Tibial artery (tissue), 4 donors: ENCODE measurements around the gene EGFL7.

Source experiments
- DNase-seq, 2 donors: peaks; one replicate each; pipeline ENCODE4 v3.0.0-alpha.2; 2019
- H3K27ac ChIP-seq, 2 donors: fragments of 200-600 bp; sonication (generic) in 1 of 2; 1 replicate in 1 of 2; 2 replicates in 1 of 2; pipeline ENCODE4 v1.5.1; 2018 to 2019; ENCODE audit warnings: mild to moderate bottlenecking in 1 of 2
- H3K27me3 ChIP-seq, 2 donors: fragments of 200-600 bp; sonication (generic) in 1 of 2; one replicate each; pipeline versions ENCODE4 v1.5.1 to v1.6.0; 2016 to 2019
- H3K36me3 ChIP-seq, 3 donors: fragments of 200-600 bp; sonication (generic) in 2 of 3; one replicate each; pipeline ENCODE4 v1.5.1; 2016 to 2019; ENCODE audit warnings: mild to moderate bottlenecking in 2 of 3
- H3K4me1 ChIP-seq, 4 donors: fragments of 200-600 bp; sonication (generic) in 2 of 4; 1 replicate in 3 of 4; 2 replicates in 1 of 4; pipeline ENCODE4 v1.5.1; 2016 to 2019
- H3K4me3 ChIP-seq, 2 donors: fragments of 200-600 bp; sonication (generic) in 1 of 2; 1 replicate in 1 of 2; 2 replicates in 1 of 2; pipeline ENCODE4 v1.5.1; 2018 to 2019; ENCODE audit warnings: mild to moderate bottlenecking in 2 of 2
- H3K9me3 ChIP-seq, 3 donors: fragments of 200-600 bp; sonication (generic) in 1 of 3; one replicate each; pipeline ENCODE4 v1.5.1; 2016 to 2019
- intact Hi-C: fragments of 100-400 bp; cut with DNase I; formaldehyde crosslinking; loops from one replicate; pipeline ENCODE4 v1.15.0; 2023; ENCODE audit warnings: low total_unique reads
- TF ChIP-seq, protein P1 (sequence below), 2 experiments: fragments of 200-600 bp in 1 of 2; fragments of 450-650 bp in 1 of 2; IDR thresholded peaks; one replicate each; pipeline ENCODE4 v1.5.1; 2017 to 2019; ENCODE audit warnings: antibody characterized with exemption in 2 of 2, mild to moderate bottlenecking in 1 of 2, moderate library complexity in 1 of 2

The EGFL7 gene

DNA sequence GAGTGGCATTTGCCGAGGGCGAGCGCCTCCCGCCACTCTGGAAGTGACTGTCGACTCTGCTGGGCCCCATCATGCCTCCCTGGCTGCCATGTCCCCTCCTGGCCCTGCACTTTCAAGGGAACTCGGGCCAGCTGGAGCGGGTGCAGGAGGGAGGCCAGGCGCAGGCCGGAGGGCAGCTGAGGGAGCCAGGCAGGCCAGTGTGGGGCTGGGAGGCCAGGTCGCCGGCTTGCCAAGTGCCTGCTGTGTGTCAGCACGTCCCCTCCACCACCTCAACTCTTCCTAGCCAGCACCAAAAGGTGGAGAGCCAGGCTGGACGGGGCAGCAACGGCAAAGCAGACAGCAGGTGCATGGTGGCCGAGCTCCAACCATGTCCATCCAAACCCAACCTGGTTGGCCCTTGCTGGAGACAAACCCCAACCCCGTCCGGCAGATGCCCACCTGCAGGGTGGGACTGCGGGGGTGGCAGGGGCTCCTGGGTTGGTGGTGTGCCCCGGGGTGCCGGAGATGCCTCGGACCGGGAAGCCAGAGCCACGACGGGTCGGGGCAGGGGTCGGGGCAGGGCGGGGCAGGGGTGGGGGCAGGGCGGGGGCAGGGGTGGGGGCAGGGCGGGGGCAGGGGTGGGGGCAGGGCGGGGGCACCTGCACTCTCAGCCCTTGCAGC lies 36.5 kb upstream of the EGFL7 start:
- Histone ChIP-seq H3K4me3 (no peak overlapping the region), H3K9me3 (no peaks in the 10 kb centered on the region), H3K27me3 (no peaks in the 10 kb centered on the region), H3K36me3 (no peaks in the 10 kb centered on the region), H3K4me1 (peaks cover 5 to 53% (median 43%) of the 10 kb centered on the region in 4 donors), H3K27ac (peak overlapping the region; percentile 42 to 77)
- peak in 1 of 2 donors; percentile 88 for DNase-seq
- TF ChIP-seq, protein P1, sequence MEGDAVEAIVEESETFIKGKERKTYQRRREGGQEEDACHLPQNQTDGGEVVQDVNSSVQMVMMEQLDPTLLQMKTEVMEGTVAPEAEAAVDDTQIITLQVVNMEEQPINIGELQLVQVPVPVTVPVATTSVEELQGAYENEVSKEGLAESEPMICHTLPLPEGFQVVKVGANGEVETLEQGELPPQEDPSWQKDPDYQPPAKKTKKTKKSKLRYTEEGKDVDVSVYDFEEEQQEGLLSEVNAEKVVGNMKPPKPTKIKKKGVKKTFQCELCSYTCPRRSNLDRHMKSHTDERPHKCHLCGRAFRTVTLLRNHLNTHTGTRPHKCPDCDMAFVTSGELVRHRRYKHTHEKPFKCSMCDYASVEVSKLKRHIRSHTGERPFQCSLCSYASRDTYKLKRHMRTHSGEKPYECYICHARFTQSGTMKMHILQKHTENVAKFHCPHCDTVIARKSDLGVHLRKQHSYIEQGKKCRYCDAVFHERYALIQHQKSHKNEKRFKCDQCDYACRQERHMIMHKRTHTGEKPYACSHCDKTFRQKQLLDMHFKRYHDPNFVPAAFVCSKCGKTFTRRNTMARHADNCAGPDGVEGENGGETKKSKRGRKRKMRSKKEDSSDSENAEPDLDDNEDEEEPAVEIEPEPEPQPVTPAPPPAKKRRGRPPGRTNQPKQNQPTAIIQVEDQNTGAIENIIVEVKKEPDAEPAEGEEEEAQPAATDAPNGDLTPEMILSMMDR (IDR thresholded peaks at IDR 0.05) = no peak
- intact Hi-C loops = loop anchor here (10.0 kb wide), 1 partner anchor 51 kb away; no protein-coding TSS in a partner anchor

DNA sequence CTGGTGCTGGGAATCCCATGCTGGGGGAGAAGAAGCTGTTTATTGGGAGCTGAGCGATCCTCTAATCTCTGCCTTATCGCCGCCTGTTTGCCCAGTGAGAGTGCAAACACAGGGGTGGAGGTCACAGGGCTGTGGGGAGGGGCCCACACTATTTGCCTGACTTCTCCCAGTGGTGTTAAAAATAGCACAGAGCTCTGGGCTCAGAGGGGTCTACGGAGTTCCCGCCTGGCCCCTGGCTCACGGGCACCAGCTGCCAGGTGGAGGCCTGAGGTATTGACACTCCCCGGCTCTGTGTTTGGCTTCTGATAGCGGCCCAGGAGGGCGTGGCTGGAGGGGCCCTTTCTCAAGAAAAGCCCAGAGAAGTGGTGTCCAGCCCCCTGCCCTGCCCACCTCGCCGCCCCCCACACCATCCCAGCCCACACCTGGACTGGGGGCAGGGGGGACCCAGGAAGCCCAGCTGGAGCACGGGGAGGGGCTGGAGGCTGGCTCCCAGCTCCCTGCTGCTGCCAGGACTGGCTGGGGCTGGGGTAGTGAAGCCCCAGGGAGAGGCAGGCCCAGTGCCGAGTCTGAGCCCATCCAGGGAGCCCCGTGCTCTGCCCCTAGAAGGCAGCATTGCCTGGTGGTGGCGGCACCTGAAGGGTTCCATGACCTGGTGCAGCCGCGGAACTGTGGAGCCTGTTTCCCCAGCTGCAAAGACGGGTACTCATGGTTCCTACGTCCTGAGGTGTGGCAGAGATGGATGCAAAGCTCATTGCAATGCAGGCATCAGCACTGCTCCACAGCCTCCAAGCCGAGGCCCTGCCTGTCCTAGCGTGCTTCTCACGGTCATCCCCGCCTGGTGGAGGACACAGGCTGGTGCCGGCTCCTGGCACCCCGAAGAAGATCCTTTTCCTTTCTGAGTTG lies 35.7 kb upstream of the EGFL7 start:
- peak overlapping the region; percentile 42 to 77 for H3K27ac ChIP-seq
- peaks cover 5 to 53% (median 43%) of the 10 kb centered on the region in 4 donors for H3K4me1 ChIP-seq
- H3K27me3 ChIP-seq = peaks cover 0 to 4% of the 10 kb centered on the region in 2 donors
- H3K4me3 ChIP-seq = no peak overlapping the region
- DNase-seq = no peak
- H3K36me3 ChIP-seq = no peaks in the 10 kb centered on the region
- TF ChIP-seq, protein P1 (IDR thresholded peaks at IDR 0.05) = no peak
- intact Hi-C loops = loop anchor here (10.0 kb wide), 1 partner anchor 52 kb away; no protein-coding TSS in a partner anchor
- no peaks in the 10 kb centered on the region for H3K9me3 ChIP-seq

DNA sequence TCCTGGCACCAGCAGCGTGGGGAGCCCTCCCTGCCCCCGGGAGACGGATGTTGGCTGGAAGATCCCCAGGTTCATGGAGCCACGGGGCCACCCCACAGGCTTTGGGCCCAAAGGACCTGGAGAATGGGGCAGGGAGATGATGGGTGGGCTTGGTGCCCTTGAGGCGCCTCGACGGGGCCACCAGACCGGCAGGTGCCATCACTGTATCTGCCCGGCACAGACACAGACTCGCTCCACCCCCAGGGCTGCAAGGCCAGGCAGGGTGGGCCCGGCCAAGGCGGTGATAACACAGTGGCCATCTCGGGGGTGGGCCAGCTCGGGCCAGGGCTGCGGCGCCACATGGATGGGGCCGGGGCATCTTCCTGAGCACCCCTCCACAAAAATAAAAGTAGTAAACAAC lies 35.0 kb upstream of the EGFL7 start:
- Histone ChIP-seq H3K9me3 (no peaks in the 10 kb centered on the region), H3K27me3 (peaks cover 0 to 10% of the 10 kb centered on the region in 2 donors), H3K27ac (no peak overlapping the region), H3K36me3 (no peaks in the 10 kb centered on the region), H3K4me1 (peaks cover 5 to 53% (median 43%) of the 10 kb centered on the region in 4 donors), H3K4me3 (no peak overlapping the region)
- intact Hi-C loops = loop anchor here (10.0 kb wide), 1 partner anchor 53 kb away; no protein-coding TSS in a partner anchor
- TF ChIP-seq, protein P1 (IDR thresholded peaks at IDR 0.05) = no peak
- DNase-seq = no peak

DNA sequence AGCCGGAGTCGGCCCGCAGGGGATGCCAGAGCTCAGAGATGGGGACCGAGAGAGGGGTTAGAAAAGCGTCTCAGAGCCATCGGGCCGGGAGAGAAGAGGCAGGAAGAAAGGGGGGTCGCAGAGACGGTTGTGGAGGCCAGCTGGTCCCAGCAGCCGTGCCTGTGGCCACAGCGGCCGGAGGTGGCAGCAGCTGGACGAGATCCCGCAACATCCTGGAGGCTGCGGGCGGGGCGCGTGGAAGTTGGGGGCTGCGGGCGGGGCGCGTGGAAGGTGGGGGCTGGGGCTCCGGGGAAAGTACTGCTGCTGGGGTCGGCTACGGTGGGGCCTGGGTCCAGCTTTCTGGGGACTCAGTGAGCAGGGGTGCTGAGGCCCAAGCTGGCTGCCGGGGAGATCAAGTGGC lies 34.4 kb upstream of the EGFL7 start:
- Histone ChIP-seq H3K9me3 (no peaks in the 10 kb centered on the region), H3K36me3 (no peaks in the 10 kb centered on the region), H3K27me3 (peaks cover 0 to 12% of the 10 kb centered on the region in 2 donors), H3K4me1 (peaks cover 5 to 53% (median 43%) of the 10 kb centered on the region in 4 donors), H3K27ac (no peak overlapping the region), H3K4me3 (no peak overlapping the region)
- intact Hi-C loops = loop anchor here (10.0 kb wide), 1 partner anchor 53 kb away; no protein-coding TSS in a partner anchor
- no peak for DNase-seq
- TF ChIP-seq, protein P1 (IDR thresholded peaks at IDR 0.05) = no peak

DNA sequence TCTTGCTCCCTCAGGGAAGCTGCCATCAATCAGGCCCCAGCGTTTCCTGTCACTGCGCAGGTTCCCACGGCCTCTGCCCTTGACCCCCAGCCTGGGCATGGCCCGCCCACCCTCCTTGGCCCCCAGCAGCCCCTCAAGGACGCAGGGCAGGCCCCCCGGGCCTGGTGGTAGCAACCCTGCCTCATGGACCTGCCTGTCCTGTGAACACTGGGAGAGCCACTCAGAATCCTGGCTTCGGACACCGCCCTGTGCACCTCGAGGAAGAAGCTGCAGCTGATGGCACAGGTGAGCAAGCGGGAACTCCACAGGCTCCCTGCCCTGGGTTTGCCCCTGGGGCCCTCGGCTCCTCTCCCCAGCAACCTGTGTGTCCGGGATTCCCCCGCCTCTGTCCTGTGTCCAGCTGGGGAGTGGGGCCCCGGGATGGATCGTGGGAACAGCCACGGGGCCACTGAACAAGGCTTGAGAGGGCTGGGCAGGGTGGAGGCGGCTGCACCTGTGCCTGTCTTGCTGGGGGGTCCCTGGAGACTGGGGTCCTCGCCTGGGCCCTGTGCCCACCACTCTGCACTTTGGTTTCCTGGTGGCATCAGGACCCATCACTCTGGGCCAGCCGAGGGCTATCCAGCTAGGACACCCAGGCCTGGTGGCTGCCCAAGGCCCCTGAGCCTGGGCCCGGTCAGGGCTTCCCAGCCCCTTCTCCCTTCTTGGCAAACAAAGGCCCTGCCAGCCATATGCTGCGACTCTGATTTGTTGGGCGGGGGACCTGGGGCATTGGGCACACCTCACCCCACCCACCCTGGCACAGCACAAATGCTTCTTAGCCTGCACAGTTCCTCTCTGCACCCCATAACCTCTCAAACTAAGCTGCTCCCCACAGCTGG lies 33.5 kb upstream of the EGFL7 start:
- peaks cover 5 to 44% (median 35%) of the 10 kb centered on the region in 4 donors for H3K4me1 ChIP-seq
- H3K27me3 ChIP-seq = peaks cover 0 to 12% of the 10 kb centered on the region in 2 donors
- H3K36me3 ChIP-seq = no peaks in the 10 kb centered on the region
- no peak overlapping the region for H3K4me3 ChIP-seq
- no peak for DNase-seq
- TF ChIP-seq, protein P1 (IDR thresholded peaks at IDR 0.05) = no peak
- no peak overlapping the region for H3K27ac ChIP-seq
- H3K9me3 ChIP-seq = no peaks in the 10 kb centered on the region
- intact Hi-C loops = loop anchor here (10.0 kb wide), 1 partner anchor 54 kb away; no protein-coding TSS in a partner anchor
